Stimulated activated CD8-positive, alpha-beta memory T cell treated with anti-CD3 and anti-CD28 coated beads, Interleukin-7, amount 100 ng/mL, for 1 hour (primary cell): Measurements from ENCODE around the gene EXOC4.

Experiments used
- DNase-seq, 2 donors: peaks; one replicate each; pipeline ENCODE4 v3.0.0-alpha.2; 2020; ENCODE audit warnings: low read depth in 2 of 2

The EXOC4 gene

DNA sequence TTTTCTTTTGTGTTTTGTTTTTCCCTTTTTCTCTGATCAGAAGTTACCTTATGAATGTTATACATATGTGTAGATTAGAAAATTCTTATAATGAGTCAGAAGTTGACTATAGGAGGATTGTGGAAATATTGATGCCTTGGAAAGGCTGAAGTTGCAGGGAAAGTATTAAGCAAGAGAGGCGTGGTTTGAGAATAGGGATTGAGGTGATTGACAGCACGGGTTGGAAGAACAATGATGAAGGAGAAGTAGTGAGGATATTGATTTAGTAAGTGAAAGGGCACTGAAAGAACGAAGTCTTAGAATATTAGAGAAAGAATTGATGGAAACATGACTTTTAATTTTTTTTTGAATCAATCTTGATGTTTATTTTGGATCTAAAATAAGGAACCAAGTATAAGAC, 176.0 kb downstream of the EXOC4 start:
- no peak for DNase-seq

GRCh38 chr7:133429371-133429770, 176.5 kb downstream of the EXOC4 start:
- no peak for DNase-seq

GRCh38 chr7:133431134-133431724, 178.4 kb downstream of the EXOC4 start:
- no peak for DNase-seq

- DNase-seq: no peak
Measured at GRCh38 chr7:133433165-133433812, 180.4 kb downstream of the EXOC4 start.

- DNase-seq: no peak
Measured at GRCh38 chr7:133434246-133434865, 181.5 kb downstream of the EXOC4 start.

DNA sequence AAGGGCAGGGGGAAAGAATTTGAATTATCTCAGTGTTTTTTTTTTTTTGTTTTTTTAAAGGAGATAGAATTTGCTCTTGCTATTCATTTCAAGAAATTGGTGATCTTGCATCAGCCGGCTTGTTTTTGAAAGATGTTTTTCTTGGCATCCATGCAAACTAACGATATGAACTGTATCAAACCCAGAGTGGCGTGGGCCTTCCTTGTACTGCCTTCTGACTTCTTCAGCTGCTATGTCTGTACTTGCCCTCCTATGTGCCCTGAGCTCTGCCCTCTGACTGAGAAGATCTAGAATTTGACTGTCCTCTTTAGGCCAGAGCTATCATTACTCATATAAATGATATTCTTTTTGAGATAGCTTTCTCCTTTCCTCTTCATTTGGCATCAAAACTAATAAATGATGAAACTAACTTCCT, 183.1 kb downstream of the EXOC4 start:
- no peak for DNase-seq

DNA sequence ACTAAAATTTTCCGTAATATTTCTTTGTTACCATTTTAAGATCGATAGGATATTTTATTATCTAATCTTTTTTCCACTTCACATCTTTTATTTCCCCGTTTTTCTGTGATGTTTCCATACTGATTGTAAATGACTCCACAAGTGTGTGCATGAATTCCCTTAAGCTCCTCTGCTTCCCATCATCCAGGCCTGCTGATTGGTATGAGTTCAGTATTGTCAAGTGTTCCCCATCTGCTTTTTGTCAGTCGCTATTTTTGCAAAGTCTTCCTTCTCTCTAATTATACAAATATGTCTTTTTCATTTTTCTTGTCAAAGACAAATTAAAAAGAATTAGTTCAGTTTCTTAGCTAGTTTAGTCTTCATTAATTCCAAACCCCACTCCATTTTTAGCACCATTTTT, 184.7 kb downstream of the EXOC4 start:
- DNase-seq: no peak

DNA sequence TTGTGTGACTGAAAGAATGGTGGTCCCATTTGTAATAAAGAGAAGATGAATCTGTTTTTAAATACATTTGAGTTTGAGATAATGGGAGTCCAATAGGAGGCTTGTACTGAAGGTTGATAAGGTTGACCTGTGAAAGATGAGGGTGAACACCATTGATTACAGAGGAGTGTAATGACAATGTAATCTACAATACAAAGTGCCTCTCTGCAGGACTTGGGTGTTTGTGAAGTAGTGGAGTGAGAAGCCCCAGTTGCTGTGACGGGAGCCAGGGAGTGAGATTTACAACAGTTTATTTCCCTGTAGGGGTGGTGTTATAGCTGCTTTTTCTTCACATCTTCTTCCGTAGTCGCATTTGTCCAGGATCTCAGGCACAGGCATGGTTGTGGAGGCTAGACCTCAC, 189.9 kb downstream of the EXOC4 start:
- DNase-seq: no peak

DNA sequence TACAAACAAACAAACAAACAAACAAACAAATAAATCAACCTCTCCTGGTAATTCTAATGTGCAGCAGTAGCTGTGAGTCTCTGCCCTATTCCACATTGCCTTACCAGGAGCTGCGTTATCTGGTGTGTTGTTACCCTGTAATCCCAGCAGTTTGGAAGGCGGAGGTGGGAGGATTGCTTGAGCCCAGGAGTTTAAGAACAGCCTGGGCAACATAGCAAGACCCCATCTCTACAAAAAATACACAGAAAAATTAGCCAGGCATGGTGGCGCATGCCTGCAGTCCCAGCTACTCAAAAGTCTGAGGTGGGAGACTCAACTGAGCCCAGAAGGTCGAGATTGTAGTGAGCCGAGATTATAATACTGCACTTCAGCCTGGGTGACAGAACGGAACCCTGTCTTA, 192.7 kb downstream of the EXOC4 start:
- DNase-seq: no peak

DNA sequence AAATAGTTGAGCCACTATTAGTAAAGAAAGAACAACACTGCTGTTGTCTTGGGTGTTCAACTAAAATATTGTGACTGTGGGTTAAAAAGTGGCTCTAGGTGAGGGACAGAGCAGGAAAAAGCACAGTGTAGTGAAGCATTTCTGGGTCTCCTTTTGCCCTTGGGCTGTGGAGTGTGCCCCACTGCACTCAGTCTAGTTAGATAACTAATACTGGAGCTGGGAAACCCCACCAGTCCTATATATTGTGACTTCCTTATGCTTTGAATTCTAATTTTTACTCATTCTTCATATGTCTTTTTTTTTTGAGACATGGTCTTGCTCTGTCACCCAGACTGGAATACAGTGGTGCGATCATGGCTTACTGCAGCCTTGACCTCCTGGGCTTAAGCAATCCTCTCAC, 195.1 kb downstream of the EXOC4 start:
- DNase-seq: no peak

GRCh38 chr7:133452577-133452976, 199.7 kb downstream of the EXOC4 start:
- DNase-seq: no peak

DNA sequence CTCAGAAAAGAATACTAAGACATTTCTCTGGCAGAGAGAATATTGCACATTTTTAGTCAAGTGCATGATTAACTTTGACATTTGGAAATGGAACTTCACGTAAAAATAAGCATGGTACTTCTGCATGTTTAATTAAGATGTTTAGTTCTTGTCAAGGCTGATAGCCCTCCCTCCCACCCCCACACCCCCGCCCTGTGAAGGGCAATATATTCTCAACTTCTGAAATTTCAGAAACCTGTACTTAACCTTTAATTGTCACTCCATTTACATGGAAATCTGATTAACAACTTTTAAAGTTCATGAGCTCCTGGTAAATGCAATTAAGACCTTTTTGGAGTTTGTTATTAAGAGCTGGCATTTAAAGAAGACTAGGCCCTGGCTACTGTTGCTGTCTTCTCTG, 205.8 kb downstream of the EXOC4 start:
- DNase-seq: no peak

- no peak for DNase-seq
Measured at GRCh38 chr7:133461421-133461820, 208.5 kb downstream of the EXOC4 start.

DNA sequence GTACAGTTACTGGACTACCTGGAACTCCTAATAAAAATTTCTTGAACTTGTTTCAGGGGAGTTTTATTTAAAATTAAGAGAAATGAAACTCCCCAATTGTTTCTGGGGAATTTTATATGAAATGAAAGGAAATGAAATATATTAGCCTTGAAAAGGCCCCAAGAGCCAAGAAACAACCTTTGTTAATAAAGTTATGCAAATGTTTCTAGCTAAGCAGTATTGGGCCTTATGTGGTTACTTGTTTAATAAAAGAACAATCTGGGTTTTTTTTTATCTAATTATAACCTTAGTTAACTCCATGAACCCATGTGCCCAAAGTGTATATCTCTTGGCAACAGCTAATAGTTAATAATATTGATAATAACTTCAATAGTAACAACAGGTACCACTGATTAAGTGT, 222.8 kb downstream of the EXOC4 start:
- no peak for DNase-seq

DNA sequence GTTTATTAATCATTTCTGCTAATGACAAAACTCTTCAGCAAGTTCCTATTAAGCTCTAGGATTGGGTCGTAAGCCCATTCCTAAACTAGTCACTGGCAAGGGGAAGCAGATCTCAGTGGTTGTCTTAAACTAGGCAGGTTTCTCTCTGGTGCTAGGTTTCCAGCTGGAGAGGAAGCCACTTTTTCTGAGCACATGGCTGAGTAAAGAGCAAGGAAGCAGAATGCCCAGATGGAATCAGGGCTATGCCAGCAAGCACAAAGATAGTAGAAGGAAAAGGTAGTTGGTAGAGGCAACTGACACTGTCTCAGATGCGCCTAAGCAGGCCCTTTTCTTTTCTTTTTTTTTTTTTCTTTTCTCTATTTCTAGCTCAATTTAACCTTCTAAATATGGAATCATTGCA, 224.9 kb downstream of the EXOC4 start:
- DNase-seq: no peak

DNA sequence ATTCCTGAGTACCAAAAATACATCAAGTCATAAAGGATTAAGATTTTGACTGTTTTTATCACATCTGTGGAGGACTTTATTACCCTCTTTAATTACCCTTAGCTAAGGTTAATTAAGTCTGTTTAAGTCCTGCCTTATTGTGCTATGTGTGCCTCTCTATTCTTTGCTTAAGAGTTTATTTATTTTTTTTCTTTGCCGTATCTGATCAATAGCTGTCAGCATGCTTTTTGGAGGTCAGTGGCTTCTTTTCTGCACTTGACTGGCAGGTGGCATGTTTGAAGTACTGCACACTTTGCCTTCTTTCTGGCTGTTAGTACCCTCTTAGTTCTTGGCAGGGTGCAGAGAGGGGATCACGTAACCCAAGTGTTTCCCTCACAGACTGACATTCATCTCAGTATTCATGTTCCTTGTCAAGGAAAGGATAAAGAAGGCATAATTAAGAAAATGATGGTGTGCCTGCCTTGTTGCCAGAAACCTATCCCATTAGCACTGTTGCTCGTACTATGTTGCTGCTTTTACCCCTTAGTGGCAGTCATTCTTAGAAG, 225.8 kb downstream of the EXOC4 start:
- no peak for DNase-seq

DNA sequence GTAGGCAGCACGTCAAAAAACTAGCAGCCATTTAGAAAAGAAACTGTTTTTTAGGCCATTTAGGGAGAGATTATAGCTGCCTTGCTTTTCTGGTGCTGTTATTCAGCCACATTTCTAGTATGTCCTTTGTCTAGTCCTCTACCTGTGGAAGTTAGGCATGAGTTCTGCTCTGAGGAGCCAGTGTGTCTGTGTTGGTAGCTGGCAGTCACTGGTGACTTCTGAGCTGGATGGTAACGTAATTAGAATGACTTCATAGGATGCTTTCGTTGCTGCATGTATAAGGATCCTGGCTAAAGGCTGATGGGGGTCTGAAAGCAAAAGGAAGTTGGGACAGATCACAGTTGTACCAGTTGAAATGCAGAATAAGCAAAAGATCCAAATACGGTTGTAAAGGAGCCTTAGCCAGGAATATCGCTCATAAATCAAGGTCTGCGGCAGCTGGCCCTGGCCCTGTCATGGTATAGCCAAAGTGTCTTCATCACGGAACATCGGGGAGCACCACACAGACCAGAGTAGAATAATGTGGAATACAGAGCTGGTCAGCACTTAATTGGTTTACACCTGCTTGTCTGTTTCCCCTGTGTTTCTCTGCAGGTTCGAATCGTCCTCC, 226.7 kb downstream of the EXOC4 start:
- no peak for DNase-seq

DNA sequence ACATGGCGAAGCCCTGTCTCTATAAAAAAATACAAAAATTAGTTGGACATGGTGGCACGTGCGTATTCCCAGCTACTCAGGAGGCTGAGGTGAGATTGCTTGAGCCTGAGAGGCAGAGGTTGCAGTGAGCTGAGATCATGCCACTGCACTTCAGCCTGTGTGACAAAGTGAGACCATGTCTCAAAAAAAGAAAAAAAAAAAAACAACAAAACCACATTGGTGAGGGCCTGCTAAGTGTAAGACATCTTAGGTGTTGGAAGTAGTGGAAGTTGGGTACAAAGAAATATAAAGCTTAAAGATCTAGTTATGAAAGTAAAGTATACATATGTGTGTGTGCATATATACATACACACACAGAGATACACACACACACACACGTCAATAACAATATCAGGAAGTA, 228.0 kb downstream of the EXOC4 start:
- no peak for DNase-seq

DNA sequence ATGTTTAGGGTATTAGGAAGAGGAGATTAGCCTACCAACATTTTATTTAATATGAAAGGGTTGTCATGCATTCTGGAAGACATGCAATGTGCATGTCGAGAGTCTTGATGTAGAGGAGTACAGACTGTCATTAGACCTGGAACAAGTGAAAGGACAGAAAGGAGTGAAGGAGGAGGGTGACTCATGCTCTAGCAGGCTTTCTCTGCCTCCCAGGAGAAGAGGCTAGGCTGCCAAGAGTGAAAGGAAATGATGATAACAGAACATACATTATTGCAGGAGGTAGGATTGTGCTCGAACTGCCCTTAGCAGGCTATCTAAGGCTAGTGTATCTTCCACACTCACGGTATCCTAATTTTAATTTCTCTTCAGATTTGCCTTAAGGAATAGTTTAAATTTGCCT, 228.8 kb downstream of the EXOC4 start:
- DNase-seq: no peak

GRCh38 chr7:133482599-133482998, 229.7 kb downstream of the EXOC4 start:
- DNase-seq: no peak

- DNase-seq: peak in 1 of 2 donors; percentile 15
Measured at GRCh38 chr7:133484086-133484485, 231.2 kb downstream of the EXOC4 start.

DNA sequence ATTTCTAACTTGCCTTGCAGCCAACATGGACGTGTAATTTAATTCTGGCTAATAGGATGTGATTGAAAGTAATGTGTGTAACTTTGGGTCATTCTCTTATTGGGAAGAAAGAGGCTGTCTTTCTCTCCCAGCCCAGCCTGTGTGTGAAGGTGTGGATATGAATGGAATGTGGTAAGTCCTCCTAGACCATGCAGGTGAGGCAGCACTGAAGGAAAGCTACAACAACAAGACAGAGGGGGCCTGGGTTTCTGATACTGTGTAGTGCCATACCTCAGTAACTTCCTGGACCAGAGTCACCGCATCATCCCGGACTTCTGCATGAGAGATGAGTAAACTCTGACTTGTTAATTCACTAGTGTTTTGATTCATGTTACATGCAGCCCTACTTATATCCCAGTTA, 237.0 kb downstream of the EXOC4 start:
- DNase-seq: no peak

- DNase-seq: no peak
Measured at GRCh38 chr7:133491201-133491691, 238.4 kb downstream of the EXOC4 start.
